Measurements from ENCODE around the gene ARID1B.

Gene ARID1B

DNA sequence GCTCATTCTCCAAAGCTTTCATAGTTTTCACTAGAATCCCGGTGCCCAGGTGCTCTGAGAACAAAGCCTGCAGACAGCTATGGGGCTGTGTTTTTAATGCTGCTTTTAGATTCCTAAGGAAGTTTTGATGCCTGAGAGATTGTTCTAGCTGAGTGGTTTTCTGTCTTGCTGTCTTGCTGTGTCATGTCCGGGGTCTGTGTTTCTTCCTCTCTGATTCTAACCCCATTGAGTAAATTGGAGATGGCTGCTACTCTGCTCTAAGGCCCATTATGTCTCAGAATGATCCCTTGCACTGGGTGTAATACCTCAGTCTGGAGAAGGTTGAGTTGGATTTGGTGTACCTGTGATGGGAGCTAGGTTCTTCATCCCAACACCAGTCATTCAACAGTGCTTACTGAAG lies 63.4 kb downstream of the ARID1B start:
- no peak overlapping the region for H3K4me3 ChIP-seq (replicated peaks; ENCODE audit: low read depth, low read length)
- TF ChIP-seq, protein P1, sequence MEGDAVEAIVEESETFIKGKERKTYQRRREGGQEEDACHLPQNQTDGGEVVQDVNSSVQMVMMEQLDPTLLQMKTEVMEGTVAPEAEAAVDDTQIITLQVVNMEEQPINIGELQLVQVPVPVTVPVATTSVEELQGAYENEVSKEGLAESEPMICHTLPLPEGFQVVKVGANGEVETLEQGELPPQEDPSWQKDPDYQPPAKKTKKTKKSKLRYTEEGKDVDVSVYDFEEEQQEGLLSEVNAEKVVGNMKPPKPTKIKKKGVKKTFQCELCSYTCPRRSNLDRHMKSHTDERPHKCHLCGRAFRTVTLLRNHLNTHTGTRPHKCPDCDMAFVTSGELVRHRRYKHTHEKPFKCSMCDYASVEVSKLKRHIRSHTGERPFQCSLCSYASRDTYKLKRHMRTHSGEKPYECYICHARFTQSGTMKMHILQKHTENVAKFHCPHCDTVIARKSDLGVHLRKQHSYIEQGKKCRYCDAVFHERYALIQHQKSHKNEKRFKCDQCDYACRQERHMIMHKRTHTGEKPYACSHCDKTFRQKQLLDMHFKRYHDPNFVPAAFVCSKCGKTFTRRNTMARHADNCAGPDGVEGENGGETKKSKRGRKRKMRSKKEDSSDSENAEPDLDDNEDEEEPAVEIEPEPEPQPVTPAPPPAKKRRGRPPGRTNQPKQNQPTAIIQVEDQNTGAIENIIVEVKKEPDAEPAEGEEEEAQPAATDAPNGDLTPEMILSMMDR (IDR thresholded peaks at IDR 0.05; ENCODE audit: low read depth, low read length, missing control alignments): no peak
- no peak for DNase-seq (ENCODE audit: extremely low read depth, low read depth)

DNA sequence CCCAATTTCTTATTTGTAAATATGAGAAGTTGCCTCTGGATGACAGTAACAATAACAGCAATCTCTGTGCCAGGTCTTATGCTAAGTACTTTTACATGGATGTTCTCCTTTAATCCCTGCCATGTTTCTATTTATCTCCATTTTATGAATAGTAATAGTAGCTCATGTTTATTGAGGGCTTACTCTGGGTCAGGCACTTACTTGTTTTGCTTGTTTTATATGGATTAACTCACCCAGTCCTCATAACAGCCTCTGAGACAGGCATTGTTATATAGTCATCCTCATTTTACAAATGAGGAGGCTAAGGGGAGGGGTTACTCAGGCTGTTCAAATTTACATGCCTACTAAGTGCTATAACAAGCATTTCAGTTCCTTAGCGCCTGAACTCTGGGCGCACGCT lies 64.3 kb downstream of the ARID1B start:
- no peak for DNase-seq (ENCODE audit: extremely low read depth, low read depth)
- TF ChIP-seq, protein P1 (IDR thresholded peaks at IDR 0.05; ENCODE audit: low read depth, low read length, missing control alignments): no peak

DNA sequence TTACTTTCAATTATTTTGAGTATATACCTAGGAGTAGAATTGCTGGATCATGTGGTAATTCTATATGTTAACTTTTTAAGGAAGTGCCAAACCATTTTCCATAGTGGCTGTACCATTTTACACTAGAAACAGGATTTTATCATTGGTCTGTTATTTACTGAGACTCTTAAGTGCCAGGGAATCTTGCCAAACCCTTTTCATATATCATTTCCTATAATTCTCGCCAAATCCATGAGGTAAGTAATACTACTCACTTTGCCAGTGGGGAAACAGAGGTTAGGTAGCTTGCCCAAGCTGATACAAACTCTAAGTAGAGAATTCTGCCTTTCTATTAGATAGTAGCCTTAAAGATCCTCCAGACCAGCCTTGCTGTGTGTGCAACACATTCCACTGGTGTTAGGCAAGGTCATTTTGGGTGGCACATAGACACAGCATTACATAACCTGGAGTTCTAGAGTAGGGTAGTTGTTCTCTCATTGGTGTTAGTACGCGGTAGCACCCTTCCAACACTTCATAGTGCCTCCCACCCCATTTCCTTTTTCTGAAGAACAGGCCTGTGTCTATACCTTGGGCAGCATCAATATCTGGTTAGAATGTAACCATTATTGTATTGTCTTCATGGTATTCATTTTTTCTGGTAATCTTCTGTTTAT lies 65.5 kb downstream of the ARID1B start:
- no peak overlapping the region for H3K4me3 ChIP-seq (replicated peaks; ENCODE audit: low read depth, low read length)
- TF ChIP-seq, protein P1 (IDR thresholded peaks at IDR 0.05; ENCODE audit: low read depth, low read length, missing control alignments): no peak
- no peak for DNase-seq (ENCODE audit: extremely low read depth, low read depth)

More for the DNA sequence above, 64.3 kb downstream of the ARID1B start:
- H3K4me3 ChIP-seq (replicated peaks; ENCODE audit: low read depth, low read length): no peak overlapping the region

DNA sequence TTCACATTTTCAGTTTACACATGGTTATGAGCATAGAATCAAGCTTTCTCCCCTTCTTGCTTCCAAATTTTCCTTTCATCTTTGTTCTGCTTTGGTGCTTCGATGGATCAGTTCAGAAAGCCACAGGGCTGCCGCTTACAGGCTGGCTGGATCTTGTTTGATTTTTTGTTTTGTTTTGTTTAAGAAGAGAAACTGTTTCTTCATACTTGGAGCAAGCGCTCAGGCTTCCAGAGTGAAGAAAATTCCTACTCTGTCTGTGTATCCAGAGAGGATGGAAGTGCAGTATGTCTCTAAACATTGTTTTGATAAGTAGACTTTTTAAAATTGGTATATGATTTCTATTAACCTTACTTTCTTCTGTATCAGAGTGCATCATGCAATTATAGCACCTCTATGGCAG lies 66.9 kb downstream of the ARID1B start:
- TF ChIP-seq, protein P1 (IDR thresholded peaks at IDR 0.05; ENCODE audit: low read depth, low read length, missing control alignments): no peak
- H3K4me3 ChIP-seq (replicated peaks; ENCODE audit: low read depth, low read length): no peak overlapping the region
- DNase-seq (ENCODE audit: extremely low read depth, low read depth): no peak

DNA sequence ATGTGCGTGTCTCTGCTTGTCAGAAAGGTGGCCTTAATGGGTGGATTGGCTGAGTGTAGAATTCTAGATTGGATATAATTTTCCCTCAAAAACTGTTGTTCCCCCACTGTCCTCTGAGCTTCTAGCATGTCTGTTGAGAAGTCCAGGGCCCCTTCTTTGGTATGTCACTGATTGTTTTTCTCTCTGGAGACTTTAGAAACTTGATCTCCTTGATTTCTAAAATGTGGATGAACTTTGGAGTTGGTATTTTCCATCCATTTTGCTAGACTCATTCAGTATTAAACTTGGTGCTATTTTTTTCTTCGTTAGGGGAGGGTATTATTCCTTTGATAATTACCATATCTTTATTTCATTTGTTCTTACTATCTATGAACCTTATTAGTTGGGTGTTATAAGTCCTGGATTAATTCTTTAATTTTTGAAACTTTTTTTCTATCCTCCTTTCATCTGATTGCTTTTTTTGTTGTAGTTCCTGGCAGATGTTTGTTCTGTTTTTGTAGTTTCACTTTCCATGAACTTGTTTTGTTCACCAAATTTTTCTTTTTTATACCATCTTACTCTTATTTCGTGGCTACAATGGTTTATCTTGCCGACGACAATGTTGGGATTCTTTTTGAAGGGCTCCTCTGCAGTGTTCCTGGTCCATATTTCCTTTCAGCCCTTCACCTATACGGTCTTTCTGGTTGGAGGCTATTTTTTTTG lies 68.4 kb downstream of the ARID1B start:
- H3K4me3 ChIP-seq (replicated peaks; ENCODE audit: low read depth, low read length): no peak overlapping the region
- TF ChIP-seq, protein P1 (IDR thresholded peaks at IDR 0.05; ENCODE audit: low read depth, low read length, missing control alignments): no peak
- DNase-seq (ENCODE audit: extremely low read depth, low read depth): no peak

DNA sequence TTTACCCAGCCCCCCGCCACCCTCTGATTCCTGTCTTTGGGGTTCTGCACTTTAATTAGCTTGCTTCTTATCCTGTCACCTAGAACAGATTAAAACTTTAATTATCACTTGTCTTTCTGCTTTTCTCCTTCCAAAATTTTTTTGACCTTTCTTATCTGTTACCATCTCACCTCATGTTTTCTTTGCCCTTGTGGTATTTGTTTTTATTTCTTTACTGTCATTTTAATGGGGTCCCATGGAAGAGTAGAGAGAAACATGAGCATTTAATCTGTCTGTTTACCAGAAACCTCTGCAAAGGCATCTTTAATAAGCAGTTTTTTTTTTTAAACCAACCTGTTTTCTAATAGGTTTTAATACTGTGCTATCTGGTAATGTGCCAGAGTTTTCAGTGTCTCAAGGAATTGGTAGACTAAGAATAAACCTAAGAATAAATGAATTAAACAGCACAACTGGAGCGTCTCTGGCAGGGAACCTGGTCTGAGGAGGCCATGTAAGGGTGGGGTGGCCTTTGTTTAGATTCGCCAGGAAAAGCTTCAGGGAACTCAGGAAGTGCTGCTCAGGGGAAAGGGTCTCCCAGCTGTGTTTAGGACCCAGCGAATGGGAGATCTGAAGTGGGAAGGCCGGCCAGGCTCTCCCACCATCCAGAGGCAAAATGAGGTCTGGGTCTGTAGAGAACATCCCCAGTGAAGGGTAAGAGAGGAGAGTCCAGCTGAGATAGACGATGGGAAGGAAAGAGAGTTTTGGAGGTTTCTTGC lies 69.8 kb downstream of the ARID1B start:
- DNase-seq (ENCODE audit: extremely low read depth, low read depth): no peak
- no peak overlapping the region for H3K4me3 ChIP-seq (replicated peaks; ENCODE audit: low read depth, low read length)
- TF ChIP-seq, protein P1 (IDR thresholded peaks at IDR 0.05; ENCODE audit: low read depth, low read length, missing control alignments): no peak
